HepG2 (cell line): ENCODE measurements around the gene RHOV. TPM values are rescaled to one million over a fixed set of nuclear protein-coding genes. Genes with fewer than 3 reads are reported as not detected.

Experiments
- ATM ChIP-seq: fragments of 450-650 bp; IDR thresholded peaks from 2 replicates; pipeline ENCODE4 v1.7.1; 2017; ENCODE audit warnings: mild to moderate bottlenecking, borderline replicate concordance
- CAMTA2 ChIP-seq: sonication (generic); formaldehyde crosslinking; IDR thresholded peaks from 2 replicates; pipeline ENCODE4 v1.4.0; 2020; ENCODE audit warnings: mild to moderate bottlenecking, missing genetic modification reagents, borderline replicate concordance
- FIP1L1 ChIP-seq: fragments of 200-400 bp; formaldehyde crosslinking; IDR thresholded peaks from 2 replicates; pipeline ENCODE4 v1.6.1; 2018; ENCODE audit warnings: low read depth, mild to moderate bottlenecking, low read length, moderate library complexity, borderline replicate concordance; ENCODE audit not compliant: insufficient read depth
- HMG20B ChIP-seq: conservative IDR thresholded peaks from 2 replicates; pipeline ENCODE4 v1.6.1; 2016; ENCODE audit warnings: missing genetic modification reagents, missing compliant biosample characterization
- IKZF1 ChIP-seq: fragments of 450-650 bp; IDR thresholded peaks from 2 replicates; pipeline ENCODE4 v1.7.1; 2016
- KAT7 ChIP-seq: IDR thresholded peaks from 2 replicates; pipeline ENCODE4 v1.6.1; 2018; ENCODE audit warnings: borderline replicate concordance, missing compliant biosample characterization
- MEF2D ChIP-seq: sonication (generic); formaldehyde crosslinking; IDR thresholded peaks from 2 replicates; pipeline ENCODE4 v1.5.1; 2020; ENCODE audit warnings: mild to moderate bottlenecking, missing genetic modification reagents
- NONO ChIP-seq, 2 experiments: fragments of 450-650 bp in 1 of 2; sonication (generic) in 1 of 2; formaldehyde crosslinking in 1 of 2; IDR thresholded peaks in 1 of 2; conservative IDR thresholded peaks in 1 of 2; 2 replicates each; pipeline versions ENCODE4 v1.6.1 to v1.8.0; 2017 to 2022; ENCODE audit warnings: mild to moderate bottlenecking in 1 of 2, missing genetic modification reagents in 1 of 2, moderate library complexity in 1 of 2
- TEAD2 ChIP-seq: sonication (generic); formaldehyde crosslinking; IDR thresholded peaks from 2 replicates; pipeline ENCODE4 v1.9.0; 2021; ENCODE audit warnings: missing genetic modification reagents
- ZNF232 ChIP-seq: sonication (generic); formaldehyde crosslinking; IDR thresholded peaks from 2 replicates; pipeline ENCODE4 v1.4.0; 2020; ENCODE audit warnings: missing genetic modification reagents, borderline replicate concordance
- ZNF510 ChIP-seq: sonication (generic); formaldehyde crosslinking; IDR thresholded peaks from 2 replicates; pipeline ENCODE4 v1.4.0; 2020; ENCODE audit warnings: low read depth, mild to moderate bottlenecking, missing genetic modification reagents
- ZNF629 ChIP-seq: sonication (generic); formaldehyde crosslinking; conservative IDR thresholded peaks from 2 replicates; pipeline ENCODE4 v1.5.0; 2020; ENCODE audit warnings: missing genetic modification reagents
- ZNF737 ChIP-seq: sonication (generic); formaldehyde crosslinking; IDR thresholded peaks from 2 replicates; pipeline ENCODE4 v1.5.0; 2020; ENCODE audit warnings: missing genetic modification reagents, mild to moderate bottlenecking, borderline replicate concordance
- ZNF883 ChIP-seq: sonication (generic); formaldehyde crosslinking; IDR thresholded peaks from 2 replicates; pipeline ENCODE4 v1.5.1; 2020; ENCODE audit warnings: mild to moderate bottlenecking, missing genetic modification reagents; ENCODE audit errors: not compliant biosample characterization
- ZZZ3 ChIP-seq: sonication (generic); formaldehyde crosslinking; IDR thresholded peaks from 2 replicates; pipeline ENCODE4 v1.4.0; 2020; ENCODE audit warnings: missing genetic modification reagents, mild to moderate bottlenecking, borderline replicate concordance
- polyA plus RNA-seq, 8 experiments: library from polyadenylated mRNA; depleted of rRNA in 3 of 8; stranded (reverse) in 7 of 8; unstranded in 1 of 8; fragments of >200 nt; fragmentation: Illumina TruSeq in 4 of 8; extraction: Trizol in 4 of 8; gene quantifications; 2 replicates each; pipeline versions ENCODE4 v1.2.1 to v1.2.3, GENCODE V29; 2011 to 2016; ENCODE audit warnings: low read depth in 4 of 8, missing spikeins in 1 of 8, mixed read lengths in 1 of 8; ENCODE audit not compliant: insufficient read depth in 1 of 8
- total RNA-seq, 5 experiments: library from RNA; depleted of rRNA; stranded (reverse); fragments of >200 nt; fragmentation: Illumina TruSeq; extraction: Trizol; gene quantifications; 2 replicates each; pipeline ENCODE4 v1.2.3, GENCODE V29; 2016; ENCODE audit warnings: low read depth in 1 of 5
- TF ChIP-seq, protein P1 (sequence below): IDR thresholded peaks from 2 replicates; pipeline ENCODE4 v1.6.1; 2012; ENCODE audit warnings: low read length, improper control_type of control experiment
- TF ChIP-seq, protein P2 (sequence below): sonication (generic); formaldehyde crosslinking; IDR thresholded peaks from 2 replicates; pipeline ENCODE4 v1.5.0; 2020; ENCODE audit warnings: mild to moderate bottlenecking, missing genetic modification reagents, borderline replicate concordance
- TF ChIP-seq, protein P3 (sequence below): IDR thresholded peaks from 2 replicates; pipeline ENCODE4 v1.6.1; 2012; ENCODE audit warnings: inconsistent platforms
- TF ChIP-seq, protein P4 (sequence below): sonication (generic); formaldehyde crosslinking; IDR thresholded peaks from 2 replicates; pipeline ENCODE4 v1.4.0; 2020; ENCODE audit warnings: missing genetic modification reagents

Gene RHOV
- total and polyA plus RNA-seq, 2 of the 13 experiments (the other 11 are each of a cell fraction or from before 2014, with no cell fraction given): 0.17 to 0.18 TPM

DNA sequence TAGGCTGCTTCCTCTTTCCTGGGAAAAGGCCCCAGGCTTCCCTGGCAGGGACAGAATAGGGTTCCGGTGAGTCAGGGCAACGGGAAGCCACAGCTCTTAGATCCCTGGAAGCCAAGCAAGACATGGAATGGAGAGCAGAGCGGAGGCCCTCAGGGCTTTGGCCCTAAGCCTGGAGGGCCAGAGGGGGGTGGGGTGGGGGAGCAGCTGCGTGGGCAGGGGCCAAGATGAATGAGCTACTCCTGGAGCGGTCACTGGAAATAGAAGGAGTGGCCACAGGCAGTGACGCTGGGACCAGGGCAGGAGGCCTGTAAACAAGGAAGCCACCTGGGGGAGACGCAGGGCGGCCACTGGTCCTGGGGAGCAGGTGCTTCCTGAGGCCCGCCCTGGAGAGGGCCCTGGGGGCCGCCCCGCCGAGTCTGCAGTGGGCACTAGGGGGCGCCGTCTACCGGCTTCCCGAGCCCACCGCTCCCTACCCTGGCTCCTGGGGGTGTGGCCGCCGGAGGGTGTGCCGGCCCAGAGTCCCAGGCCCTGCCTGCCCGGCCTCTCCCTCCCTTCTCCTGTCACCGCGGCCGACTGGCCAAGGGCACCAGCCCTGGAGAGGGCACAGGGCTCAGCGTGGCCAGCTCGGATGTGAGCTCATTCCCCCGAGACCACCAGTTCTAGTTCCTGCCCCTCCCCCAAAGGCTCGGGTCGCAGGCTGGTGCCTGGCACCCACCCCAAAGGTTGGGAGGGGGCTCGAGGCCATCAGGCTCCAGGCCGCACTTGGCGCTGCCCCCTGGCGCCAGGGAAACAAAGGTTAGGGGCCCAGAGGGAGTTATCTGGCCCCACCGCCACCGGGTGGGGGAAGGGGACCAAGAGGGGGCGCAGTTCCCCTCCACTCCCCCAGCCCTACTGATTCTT lies 32.3 kb upstream of the RHOV start (continued):
- TF ChIP-seq, protein P1, sequence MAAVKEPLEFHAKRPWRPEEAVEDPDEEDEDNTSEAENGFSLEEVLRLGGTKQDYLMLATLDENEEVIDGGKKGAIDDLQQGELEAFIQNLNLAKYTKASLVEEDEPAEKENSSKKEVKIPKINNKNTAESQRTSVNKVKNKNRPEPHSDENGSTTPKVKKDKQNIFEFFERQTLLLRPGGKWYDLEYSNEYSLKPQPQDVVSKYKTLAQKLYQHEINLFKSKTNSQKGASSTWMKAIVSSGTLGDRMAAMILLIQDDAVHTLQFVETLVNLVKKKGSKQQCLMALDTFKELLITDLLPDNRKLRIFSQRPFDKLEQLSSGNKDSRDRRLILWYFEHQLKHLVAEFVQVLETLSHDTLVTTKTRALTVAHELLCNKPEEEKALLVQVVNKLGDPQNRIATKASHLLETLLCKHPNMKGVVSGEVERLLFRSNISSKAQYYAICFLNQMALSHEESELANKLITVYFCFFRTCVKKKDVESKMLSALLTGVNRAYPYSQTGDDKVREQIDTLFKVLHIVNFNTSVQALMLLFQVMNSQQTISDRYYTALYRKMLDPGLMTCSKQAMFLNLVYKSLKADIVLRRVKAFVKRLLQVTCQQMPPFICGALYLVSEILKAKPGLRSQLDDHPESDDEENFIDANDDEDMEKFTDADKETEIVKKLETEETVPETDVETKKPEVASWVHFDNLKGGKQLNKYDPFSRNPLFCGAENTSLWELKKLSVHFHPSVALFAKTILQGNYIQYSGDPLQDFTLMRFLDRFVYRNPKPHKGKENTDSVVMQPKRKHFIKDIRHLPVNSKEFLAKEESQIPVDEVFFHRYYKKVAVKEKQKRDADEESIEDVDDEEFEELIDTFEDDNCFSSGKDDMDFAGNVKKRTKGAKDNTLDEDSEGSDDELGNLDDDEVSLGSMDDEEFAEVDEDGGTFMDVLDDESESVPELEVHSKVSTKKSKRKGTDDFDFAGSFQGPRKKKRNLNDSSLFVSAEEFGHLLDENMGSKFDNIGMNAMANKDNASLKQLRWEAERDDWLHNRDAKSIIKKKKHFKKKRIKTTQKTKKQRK: no peak
- no peak for TF ChIP-seq HMG20B
- TF ChIP-seq NONO (IDR thresholded peaks at IDR 0.05): no peak
- 0 out of 2 replicates have a peak, but pooled peaks have one; percentile 21 for TF ChIP-seq NONO (CRISPR knock-in tag; conservative IDR thresholded peaks at IDR 0.05)
- no peak for TF ChIP-seq CAMTA2
- no peak for TF ChIP-seq ZNF737 (CRISPR knock-in tag)
- TF ChIP-seq FIP1L1: no peak
- TF ChIP-seq, protein P2, sequence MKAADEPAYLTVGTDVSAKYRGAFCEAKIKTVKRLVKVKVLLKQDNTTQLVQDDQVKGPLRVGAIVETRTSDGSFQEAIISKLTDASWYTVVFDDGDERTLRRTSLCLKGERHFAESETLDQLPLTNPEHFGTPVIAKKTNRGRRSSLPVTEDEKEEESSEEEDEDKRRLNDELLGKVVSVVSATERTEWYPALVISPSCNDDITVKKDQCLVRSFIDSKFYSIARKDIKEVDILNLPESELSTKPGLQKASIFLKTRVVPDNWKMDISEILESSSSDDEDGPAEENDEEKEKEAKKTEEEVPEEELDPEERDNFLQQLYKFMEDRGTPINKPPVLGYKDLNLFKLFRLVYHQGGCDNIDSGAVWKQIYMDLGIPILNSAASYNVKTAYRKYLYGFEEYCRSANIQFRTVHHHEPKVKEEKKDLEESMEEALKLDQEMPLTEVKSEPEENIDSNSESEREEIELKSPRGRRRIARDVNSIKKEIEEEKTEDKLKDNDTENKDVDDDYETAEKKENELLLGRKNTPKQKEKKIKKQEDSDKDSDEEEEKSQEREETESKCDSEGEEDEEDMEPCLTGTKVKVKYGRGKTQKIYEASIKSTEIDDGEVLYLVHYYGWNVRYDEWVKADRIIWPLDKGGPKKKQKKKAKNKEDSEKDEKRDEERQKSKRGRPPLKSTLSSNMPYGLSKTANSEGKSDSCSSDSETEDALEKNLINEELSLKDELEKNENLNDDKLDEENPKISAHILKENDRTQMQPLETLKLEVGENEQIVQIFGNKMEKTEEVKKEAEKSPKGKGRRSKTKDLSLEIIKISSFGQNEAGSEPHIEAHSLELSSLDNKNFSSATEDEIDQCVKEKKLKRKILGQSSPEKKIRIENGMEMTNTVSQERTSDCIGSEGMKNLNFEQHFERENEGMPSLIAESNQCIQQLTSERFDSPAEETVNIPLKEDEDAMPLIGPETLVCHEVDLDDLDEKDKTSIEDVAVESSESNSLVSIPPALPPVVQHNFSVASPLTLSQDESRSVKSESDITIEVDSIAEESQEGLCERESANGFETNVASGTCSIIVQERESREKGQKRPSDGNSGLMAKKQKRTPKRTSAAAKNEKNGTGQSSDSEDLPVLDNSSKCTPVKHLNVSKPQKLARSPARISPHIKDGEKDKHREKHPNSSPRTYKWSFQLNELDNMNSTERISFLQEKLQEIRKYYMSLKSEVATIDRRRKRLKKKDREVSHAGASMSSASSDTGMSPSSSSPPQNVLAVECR (CRISPR knock-in tag): peak; percentile 57; the same call in 1 of the 2 replicates
- TF ChIP-seq, protein P3, sequence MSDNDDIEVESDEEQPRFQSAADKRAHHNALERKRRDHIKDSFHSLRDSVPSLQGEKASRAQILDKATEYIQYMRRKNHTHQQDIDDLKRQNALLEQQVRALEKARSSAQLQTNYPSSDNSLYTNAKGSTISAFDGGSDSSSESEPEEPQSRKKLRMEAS: no peak
- TF ChIP-seq MEF2D (CRISPR knock-in tag): 0 out of 2 replicates have a peak, but pooled peaks have one; percentile 49
- no peak for TF ChIP-seq ZNF883 (CRISPR knock-in tag)
- TF ChIP-seq ZNF232 (CRISPR knock-in tag): no peak
- no peak for TF ChIP-seq ATM
- TF ChIP-seq ZNF629 (CRISPR knock-in tag): no peak
- no peak for TF ChIP-seq ZZZ3 (CRISPR knock-in tag)
- TF ChIP-seq KAT7 (CRISPR knock-in tag): no peak
- TF ChIP-seq, protein P4, sequence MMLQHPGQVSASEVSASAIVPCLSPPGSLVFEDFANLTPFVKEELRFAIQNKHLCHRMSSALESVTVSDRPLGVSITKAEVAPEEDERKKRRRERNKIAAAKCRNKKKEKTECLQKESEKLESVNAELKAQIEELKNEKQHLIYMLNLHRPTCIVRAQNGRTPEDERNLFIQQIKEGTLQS (CRISPR knock-in tag): no peak
- no peak for TF ChIP-seq IKZF1
- no peak for TF ChIP-seq TEAD2 (CRISPR knock-in tag)
- no peak for TF ChIP-seq ZNF510 (CRISPR knock-in tag)
